SK-N-SH treated with all-trans-retinoic acid at 6 μM for 48 hours (cell line): Measurements from ENCODE around the gene NUP153.

Experiments
- ATAC-seq: fragments of 200-7000 bp; cut with Tn5 transposase; 3 replicates; pipeline ENCODE4 v1.9.1; 2020; ENCODE audit warnings: mild to moderate bottlenecking, moderate library complexity
- BACH2 ChIP-seq: fragments of 250-450 bp; sonication (Bioruptor Pico); IDR thresholded peaks from 2 replicates; pipeline ENCODE4 v1.9.0; 2021; ENCODE audit warnings: mild to moderate bottlenecking, borderline replicate concordance
- CSDC2 ChIP-seq: fragments of 250-450 bp; sonication (Bioruptor Pico); IDR thresholded peaks from 2 replicates; pipeline ENCODE4 v1.5.0; 2020; ENCODE audit warnings: mild to moderate bottlenecking, moderate library complexity
- ESRRG ChIP-seq: fragments of 250-450 bp; sonication (Bioruptor Pico); IDR thresholded peaks from 2 replicates; pipeline ENCODE4 v1.6.1; 2021; ENCODE audit warnings: mild to moderate bottlenecking
- GLIS3 ChIP-seq: fragments of 250-450 bp; sonication (Bioruptor Pico); IDR thresholded peaks from 2 replicates; pipeline ENCODE4 v1.5.0; 2020; ENCODE audit warnings: mild to moderate bottlenecking, moderate library complexity
- ISL1 ChIP-seq: fragments of 250-450 bp; sonication (Bioruptor Pico); IDR thresholded peaks from 2 replicates; pipeline ENCODE4 v2.1.2; 2022; ENCODE audit warnings: mild to moderate bottlenecking, moderate library complexity
- OSR1 ChIP-seq: fragments of 250-450 bp; sonication (Bioruptor Pico); IDR thresholded peaks from 2 replicates; pipeline ENCODE4 v1.8.0; 2022; ENCODE audit warnings: moderate library complexity, mild to moderate bottlenecking, inconsistent platforms
- PPARA ChIP-seq: fragments of 250-450 bp; sonication (Bioruptor Pico); IDR thresholded peaks from 2 replicates; pipeline ENCODE4 v1.5.0; 2020; ENCODE audit warnings: mild to moderate bottlenecking, borderline replicate concordance
- RARB ChIP-seq: fragments of 250-450 bp; sonication (Bioruptor Pico); IDR thresholded peaks from 2 replicates; pipeline ENCODE4 v1.8.0; 2021; ENCODE audit warnings: mild to moderate bottlenecking, moderate library complexity
- SNAI2 ChIP-seq: fragments of 250-450 bp; sonication (Bioruptor Pico); IDR thresholded peaks from 2 replicates; pipeline ENCODE4 v1.5.0; 2020; ENCODE audit warnings: mild to moderate bottlenecking, moderate library complexity
- TCF4 ChIP-seq: fragments of 250-450 bp; sonication (Bioruptor Pico); IDR thresholded peaks from 2 replicates; pipeline ENCODE4 v1.8.0; 2021; ENCODE audit warnings: mild to moderate bottlenecking, moderate library complexity, borderline replicate concordance
- TOX ChIP-seq: fragments of 250-450 bp; sonication (Bioruptor Pico); IDR thresholded peaks from 2 replicates; pipeline ENCODE4 v1.8.0; 2021; ENCODE audit warnings: mild to moderate bottlenecking, moderate library complexity, borderline replicate concordance
- ZC3H10 ChIP-seq: fragments of 250-450 bp; sonication (Bioruptor Pico); IDR thresholded peaks from 2 replicates; pipeline ENCODE4 v1.5.1; 2021; ENCODE audit warnings: mild to moderate bottlenecking, moderate library complexity
- ZFP3 ChIP-seq: fragments of 250-450 bp; sonication (Bioruptor Pico); IDR thresholded peaks from 2 replicates; pipeline ENCODE4 v1.5.0; 2020; ENCODE audit warnings: mild to moderate bottlenecking, moderate library complexity
- ZFP30 ChIP-seq: fragments of 450-650 bp; formaldehyde crosslinking; IDR thresholded peaks from 2 replicates; pipeline ENCODE4 v1.5.0; 2022; ENCODE audit warnings: mild to moderate bottlenecking, moderate library complexity
- ZNF565 ChIP-seq: fragments of 450-650 bp; formaldehyde crosslinking; conservative IDR thresholded peaks from 2 replicates; pipeline ENCODE4 v1.5.0; 2020; ENCODE audit warnings: low read depth, mild to moderate bottlenecking, moderate library complexity
- ZNF70 ChIP-seq: fragments of 450-650 bp; formaldehyde crosslinking; IDR thresholded peaks from 2 replicates; pipeline ENCODE4 v1.5.0; 2020; ENCODE audit warnings: mild to moderate bottlenecking, moderate library complexity
- ZNF8 ChIP-seq: fragments of 450-650 bp; formaldehyde crosslinking; IDR thresholded peaks from 2 replicates; pipeline ENCODE4 v1.5.0; 2020; ENCODE audit warnings: mild to moderate bottlenecking, moderate library complexity
- TF ChIP-seq, protein P1 (sequence below): fragments of 250-450 bp; sonication (Bioruptor Pico); IDR thresholded peaks from 2 replicates; pipeline ENCODE4 v1.5.0; 2020; ENCODE audit warnings: mild to moderate bottlenecking, moderate library complexity
- TF ChIP-seq, protein P2 (sequence below): fragments of 250-450 bp; sonication (Bioruptor Pico); IDR thresholded peaks from 2 replicates; pipeline ENCODE4 v1.8.0; 2021; ENCODE audit warnings: low read depth, mild to moderate bottlenecking, moderate library complexity, borderline replicate concordance
- TF ChIP-seq, protein P3 (sequence below): fragments of 250-450 bp; sonication (Bioruptor Pico); IDR thresholded peaks from 2 replicates; pipeline ENCODE4 v1.8.0; 2020; ENCODE audit warnings: mild to moderate bottlenecking, moderate library complexity, borderline replicate concordance
- TF ChIP-seq, protein P4 (sequence below): fragments of 250-450 bp; sonication (Bioruptor Pico); IDR thresholded peaks from 2 replicates; pipeline ENCODE4 v1.5.1; 2021; ENCODE audit warnings: mild to moderate bottlenecking, moderate library complexity
- TF ChIP-seq, protein P5 (sequence below): fragments of 250-450 bp; sonication (Bioruptor Pico); IDR thresholded peaks from 2 replicates; pipeline ENCODE4 v1.5.1; 2020; ENCODE audit warnings: low read depth, mild to moderate bottlenecking, moderate library complexity

Gene NUP153

DNA sequence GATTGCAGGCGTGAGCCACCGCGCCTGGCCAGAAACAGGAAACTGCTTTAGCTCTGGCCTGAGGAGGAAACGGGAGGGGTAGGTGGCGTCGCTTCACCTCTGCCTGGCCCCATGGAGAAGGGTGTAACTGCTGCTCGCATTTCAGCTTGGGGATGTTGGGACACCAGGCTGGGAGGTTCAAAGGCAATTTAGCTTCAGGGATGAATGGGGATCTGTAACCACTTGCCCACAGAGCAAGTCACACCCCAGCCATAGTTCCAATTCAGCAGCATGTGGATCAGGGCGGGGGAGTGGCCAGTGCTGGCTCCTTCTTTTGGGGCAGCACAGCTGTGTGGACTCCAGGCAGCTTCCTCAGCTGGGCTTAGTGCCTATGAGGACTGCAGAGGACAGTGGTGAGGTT lies 34.8 kb upstream of the NUP153 start:
- peak; percentile 27; the same call in 1 of the 3 replicates for ATAC-seq
- no peak for TF ChIP-seq TCF4 (CRISPR knock-in tag)
- no peak for TF ChIP-seq ZFP3 (CRISPR knock-in tag)
- no peak for TF ChIP-seq ZFP30 (CRISPR knock-in tag)
- TF ChIP-seq GLIS3 (CRISPR knock-in tag), result no peak
- no peak for TF ChIP-seq BACH2 (CRISPR knock-in tag)
- TF ChIP-seq ZNF8, result no peak
- TF ChIP-seq PPARA (CRISPR knock-in tag), result no peak
- no peak for TF ChIP-seq ESRRG (CRISPR knock-in tag)
- TF ChIP-seq, protein P1, sequence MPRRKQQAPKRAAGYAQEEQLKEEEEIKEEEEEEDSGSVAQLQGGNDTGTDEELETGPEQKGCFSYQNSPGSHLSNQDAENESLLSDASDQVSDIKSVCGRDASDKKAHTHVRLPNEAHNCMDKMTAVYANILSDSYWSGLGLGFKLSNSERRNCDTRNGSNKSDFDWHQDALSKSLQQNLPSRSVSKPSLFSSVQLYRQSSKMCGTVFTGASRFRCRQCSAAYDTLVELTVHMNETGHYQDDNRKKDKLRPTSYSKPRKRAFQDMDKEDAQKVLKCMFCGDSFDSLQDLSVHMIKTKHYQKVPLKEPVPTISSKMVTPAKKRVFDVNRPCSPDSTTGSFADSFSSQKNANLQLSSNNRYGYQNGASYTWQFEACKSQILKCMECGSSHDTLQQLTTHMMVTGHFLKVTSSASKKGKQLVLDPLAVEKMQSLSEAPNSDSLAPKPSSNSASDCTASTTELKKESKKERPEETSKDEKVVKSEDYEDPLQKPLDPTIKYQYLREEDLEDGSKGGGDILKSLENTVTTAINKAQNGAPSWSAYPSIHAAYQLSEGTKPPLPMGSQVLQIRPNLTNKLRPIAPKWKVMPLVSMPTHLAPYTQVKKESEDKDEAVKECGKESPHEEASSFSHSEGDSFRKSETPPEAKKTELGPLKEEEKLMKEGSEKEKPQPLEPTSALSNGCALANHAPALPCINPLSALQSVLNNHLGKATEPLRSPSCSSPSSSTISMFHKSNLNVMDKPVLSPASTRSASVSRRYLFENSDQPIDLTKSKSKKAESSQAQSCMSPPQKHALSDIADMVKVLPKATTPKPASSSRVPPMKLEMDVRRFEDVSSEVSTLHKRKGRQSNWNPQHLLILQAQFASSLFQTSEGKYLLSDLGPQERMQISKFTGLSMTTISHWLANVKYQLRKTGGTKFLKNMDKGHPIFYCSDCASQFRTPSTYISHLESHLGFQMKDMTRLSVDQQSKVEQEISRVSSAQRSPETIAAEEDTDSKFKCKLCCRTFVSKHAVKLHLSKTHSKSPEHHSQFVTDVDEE (CRISPR knock-in tag), result no peak
- no peak for TF ChIP-seq SNAI2 (CRISPR knock-in tag)
- TF ChIP-seq, protein P2, sequence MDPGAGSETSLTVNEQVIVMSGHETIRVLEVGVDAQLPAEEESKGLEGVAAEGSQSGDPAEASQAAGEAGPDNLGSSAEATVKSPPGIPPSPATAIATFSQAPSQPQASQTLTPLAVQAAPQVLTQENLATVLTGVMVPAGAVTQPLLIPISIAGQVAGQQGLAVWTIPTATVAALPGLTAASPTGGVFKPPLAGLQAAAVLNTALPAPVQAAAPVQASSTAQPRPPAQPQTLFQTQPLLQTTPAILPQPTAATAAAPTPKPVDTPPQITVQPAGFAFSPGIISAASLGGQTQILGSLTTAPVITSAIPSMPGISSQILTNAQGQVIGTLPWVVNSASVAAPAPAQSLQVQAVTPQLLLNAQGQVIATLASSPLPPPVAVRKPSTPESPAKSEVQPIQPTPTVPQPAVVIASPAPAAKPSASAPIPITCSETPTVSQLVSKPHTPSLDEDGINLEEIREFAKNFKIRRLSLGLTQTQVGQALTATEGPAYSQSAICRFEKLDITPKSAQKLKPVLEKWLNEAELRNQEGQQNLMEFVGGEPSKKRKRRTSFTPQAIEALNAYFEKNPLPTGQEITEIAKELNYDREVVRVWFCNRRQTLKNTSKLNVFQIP (CRISPR knock-in tag), result no peak
- TF ChIP-seq CSDC2 (CRISPR knock-in tag), result no peak
- TF ChIP-seq ZNF70 (CRISPR knock-in tag), result no peak
- no peak for TF ChIP-seq ZC3H10 (CRISPR knock-in tag)
- no peak for TF ChIP-seq OSR1
- TF ChIP-seq ZNF565 (CRISPR knock-in tag), result no peak
- TF ChIP-seq, protein P3, sequence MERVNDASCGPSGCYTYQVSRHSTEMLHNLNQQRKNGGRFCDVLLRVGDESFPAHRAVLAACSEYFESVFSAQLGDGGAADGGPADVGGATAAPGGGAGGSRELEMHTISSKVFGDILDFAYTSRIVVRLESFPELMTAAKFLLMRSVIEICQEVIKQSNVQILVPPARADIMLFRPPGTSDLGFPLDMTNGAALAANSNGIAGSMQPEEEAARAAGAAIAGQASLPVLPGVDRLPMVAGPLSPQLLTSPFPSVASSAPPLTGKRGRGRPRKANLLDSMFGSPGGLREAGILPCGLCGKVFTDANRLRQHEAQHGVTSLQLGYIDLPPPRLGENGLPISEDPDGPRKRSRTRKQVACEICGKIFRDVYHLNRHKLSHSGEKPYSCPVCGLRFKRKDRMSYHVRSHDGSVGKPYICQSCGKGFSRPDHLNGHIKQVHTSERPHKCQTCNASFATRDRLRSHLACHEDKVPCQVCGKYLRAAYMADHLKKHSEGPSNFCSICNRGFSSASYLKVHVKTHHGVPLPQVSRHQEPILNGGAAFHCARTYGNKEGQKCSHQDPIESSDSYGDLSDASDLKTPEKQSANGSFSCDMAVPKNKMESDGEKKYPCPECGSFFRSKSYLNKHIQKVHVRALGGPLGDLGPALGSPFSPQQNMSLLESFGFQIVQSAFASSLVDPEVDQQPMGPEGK, result no peak
- TF ChIP-seq, protein P4, sequence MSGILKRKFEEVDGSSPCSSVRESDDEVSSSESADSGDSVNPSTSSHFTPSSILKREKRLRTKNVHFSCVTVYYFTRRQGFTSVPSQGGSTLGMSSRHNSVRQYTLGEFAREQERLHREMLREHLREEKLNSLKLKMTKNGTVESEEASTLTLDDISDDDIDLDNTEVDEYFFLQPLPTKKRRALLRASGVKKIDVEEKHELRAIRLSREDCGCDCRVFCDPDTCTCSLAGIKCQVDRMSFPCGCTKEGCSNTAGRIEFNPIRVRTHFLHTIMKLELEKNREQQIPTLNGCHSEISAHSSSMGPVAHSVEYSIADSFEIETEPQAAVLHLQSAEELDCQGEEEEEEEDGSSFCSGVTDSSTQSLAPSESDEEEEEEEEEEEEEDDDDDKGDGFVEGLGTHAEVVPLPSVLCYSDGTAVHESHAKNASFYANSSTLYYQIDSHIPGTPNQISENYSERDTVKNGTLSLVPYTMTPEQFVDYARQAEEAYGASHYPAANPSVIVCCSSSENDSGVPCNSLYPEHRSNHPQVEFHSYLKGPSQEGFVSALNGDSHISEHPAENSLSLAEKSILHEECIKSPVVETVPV, result no peak
- no peak for TF ChIP-seq ISL1 (CRISPR knock-in tag)
- TF ChIP-seq, protein P5, sequence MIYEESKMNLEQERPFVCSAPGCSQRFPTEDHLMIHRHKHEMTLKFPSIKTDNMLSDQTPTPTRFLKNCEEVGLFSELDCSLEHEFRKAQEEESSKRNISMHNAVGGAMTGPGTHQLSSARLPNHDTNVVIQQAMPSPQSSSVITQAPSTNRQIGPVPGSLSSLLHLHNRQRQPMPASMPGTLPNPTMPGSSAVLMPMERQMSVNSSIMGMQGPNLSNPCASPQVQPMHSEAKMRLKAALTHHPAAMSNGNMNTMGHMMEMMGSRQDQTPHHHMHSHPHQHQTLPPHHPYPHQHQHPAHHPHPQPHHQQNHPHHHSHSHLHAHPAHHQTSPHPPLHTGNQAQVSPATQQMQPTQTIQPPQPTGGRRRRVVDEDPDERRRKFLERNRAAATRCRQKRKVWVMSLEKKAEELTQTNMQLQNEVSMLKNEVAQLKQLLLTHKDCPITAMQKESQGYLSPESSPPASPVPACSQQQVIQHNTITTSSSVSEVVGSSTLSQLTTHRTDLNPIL (CRISPR knock-in tag), result no peak

DNA sequence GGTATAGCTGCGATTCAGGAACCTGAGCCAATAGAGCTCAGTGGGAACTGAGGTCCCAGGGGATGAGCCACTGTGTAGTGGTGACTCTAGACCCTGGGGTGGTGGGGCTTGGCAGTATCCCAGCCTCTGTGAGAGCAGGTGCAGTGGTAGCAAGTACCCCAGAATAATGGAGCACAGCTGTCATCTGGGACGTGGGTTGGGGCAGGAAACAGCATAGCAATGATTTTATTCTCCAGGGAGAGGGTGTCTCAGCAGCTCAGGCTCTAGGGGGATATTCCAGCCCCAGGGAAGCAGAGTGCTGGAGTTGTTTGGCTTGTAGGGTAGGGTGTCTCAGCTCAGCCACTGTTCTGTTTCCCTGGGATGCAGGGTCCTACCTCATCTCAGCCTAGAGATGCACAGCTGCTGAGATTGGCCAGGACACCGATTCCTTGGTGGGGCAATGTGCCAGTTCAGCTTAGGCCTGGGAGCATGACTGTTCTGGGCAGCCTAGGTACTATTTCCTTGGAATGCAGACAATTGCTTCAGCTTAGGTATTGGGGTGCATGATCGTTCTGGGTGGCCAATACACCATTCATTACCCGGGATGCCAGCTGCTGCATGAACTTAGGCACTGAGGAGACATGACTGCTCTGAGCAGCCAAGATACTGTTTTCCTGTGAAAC lies 34.0 kb upstream of the NUP153 start:
- TF ChIP-seq RARB (CRISPR knock-in tag), result no peak
- no peak for TF ChIP-seq BACH2 (CRISPR knock-in tag)
- no peak for TF ChIP-seq ZNF565 (CRISPR knock-in tag)
- TF ChIP-seq ESRRG (CRISPR knock-in tag), result no peak
- TF ChIP-seq, protein P2 (CRISPR knock-in tag), result no peak
- TF ChIP-seq TCF4 (CRISPR knock-in tag), result no peak
- no peak for TF ChIP-seq SNAI2 (CRISPR knock-in tag)
- TF ChIP-seq ZNF8, result no peak
- no peak for TF ChIP-seq ZFP30 (CRISPR knock-in tag)
- TF ChIP-seq CSDC2 (CRISPR knock-in tag), result no peak
- TF ChIP-seq TOX (CRISPR knock-in tag), result no peak
- TF ChIP-seq ZNF70 (CRISPR knock-in tag), result no peak
- TF ChIP-seq, protein P4, result no peak
- ATAC-seq, result peak; percentile 50; the same call in 2 of the 3 replicates
